Thyroid gland (tissue), 4 donors: ENCODE results near the gene SMPD1.

Experiments
- CTCF ChIP-seq, 6 experiments: fragments of 200-600 bp in 3 of 6; fragments of 450-650 bp in 3 of 6; sonication (generic) in 3 of 6; IDR thresholded peaks; one replicate each; pipeline ENCODE4 v1.5.1; 2016 to 2019; ENCODE audit warnings: antibody characterized with exemption in 6 of 6, mild to moderate bottlenecking in 2 of 6, inconsistent platforms in 1 of 6, moderate library complexity in 1 of 6
- POLR2A ChIP-seq, 2 donors: fragments of 450-650 bp; IDR thresholded peaks; one replicate each; pipeline ENCODE4 v1.6.1; 2017; ENCODE audit warnings: antibody characterized with exemption in 2 of 2, mild to moderate bottlenecking in 2 of 2, moderate library complexity in 1 of 2

- no peak for TF ChIP-seq POLR2A (IDR thresholded peaks at IDR 0.05)
- TF ChIP-seq CTCF (IDR thresholded peaks at IDR 0.05) = no peak
Measured at GRCh38 chr11:6362185-6362872, 27.9 kb upstream of the SMPD1 start.
